Stimulated activated CD8-positive, alpha-beta memory T cell treated with anti-CD3 and anti-CD28 coated beads, Interleukin-15, amount 100 ng/mL, for 1 hour (primary cell): ENCODE results near the gene LRRC38.

Experiments
- DNase-seq: peaks from one replicate; pipeline ENCODE4 v3.0.0-alpha.2; 2020; ENCODE audit warnings: low read depth

The LRRC38 gene

GRCh38 chr1:13517193-13517812, 3.5 kb upstream of the LRRC38 start:
- DNase-seq, result no peak

GRCh38 chr1:13516606-13517005, 2.8 kb upstream of the LRRC38 start:
- no peak for DNase-seq

DNA sequence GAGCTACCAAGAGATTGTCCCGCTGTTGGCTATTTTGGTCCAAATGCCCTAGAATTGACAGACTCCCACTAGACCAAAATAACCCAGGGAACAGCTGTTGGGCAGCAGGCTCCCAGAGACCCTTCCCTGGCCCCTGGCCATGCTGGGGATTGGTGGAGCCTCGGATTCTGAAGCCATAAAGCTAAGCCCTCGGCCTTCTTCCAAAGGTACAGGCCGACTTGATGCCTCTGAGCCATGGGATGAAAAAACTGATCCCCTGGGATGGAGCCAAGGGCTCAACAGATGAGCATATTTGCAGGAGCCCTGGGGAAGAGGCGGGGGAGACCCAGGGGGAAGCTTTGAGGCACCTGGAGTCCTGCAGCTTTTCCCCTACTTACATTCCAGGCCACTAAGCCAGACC, 1.0 kb upstream of the LRRC38 start:
- DNase-seq, result no peak

GRCh38 chr1:13513063-13513894, 524 bp downstream of the LRRC38 start:
- no peak for DNase-seq

DNA sequence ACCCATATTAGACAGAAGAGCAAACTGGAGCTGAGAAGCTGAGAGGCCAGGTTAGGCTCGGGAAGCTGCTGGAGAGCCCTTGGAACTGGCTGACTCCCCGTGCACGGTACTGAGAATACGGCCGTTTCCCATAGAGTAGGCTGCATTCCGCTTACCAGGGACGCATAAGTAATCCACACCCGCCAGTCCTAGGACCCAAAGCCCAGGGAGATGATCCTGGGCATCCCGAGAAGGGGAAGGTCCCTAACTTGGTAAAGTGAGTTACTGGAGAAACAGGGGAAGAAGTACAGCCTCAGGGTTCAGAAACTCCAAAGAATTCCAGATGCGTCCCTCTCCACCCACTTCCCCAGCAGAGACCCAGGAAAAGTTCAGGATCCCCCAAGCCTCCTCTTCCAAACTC, 1.3 kb downstream of the LRRC38 start:
- no peak for DNase-seq

DNA sequence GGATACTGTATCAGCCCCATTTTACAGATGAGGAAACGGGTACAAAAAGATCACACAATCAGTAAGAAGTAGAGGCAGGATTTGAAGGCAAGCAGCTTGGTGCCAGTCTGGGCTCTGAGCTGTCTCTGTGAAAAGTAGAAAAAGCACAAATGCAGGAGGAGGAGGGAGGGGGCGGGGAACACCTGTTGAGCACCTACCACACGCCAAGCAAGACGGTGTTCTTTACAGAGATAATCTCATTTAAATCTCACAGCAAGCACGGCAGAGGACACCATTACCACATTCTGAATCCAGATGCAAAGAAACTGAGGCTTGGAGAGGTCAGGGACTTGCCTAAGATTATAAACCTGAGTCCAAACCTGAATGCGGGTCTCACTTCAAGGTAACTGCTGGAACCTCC, 3.3 kb downstream of the LRRC38 start:
- no peak for DNase-seq

DNA sequence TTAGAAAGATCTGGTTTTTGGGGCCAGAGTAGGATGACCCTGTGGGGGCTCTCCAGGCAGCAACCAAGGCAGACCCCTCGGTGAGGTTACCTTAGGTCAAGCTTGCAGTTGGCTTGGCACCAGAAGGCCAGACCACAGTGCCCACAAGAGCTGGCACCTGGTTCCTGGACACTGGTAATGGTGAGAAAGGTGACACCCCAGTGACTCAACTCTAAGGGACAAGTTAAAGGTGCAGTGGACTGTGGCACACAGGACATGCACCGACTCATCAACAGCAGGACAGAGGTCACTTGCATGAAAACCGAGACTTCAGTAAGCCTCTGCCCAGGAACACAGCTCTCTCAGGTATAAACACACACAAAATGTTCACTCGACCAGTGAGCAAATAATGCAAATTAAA, 6.7 kb downstream of the LRRC38 start:
- DNase-seq, result no peak

- DNase-seq, result no peak
Observed at GRCh38 chr1:13505020-13505419, 8.8 kb downstream of the LRRC38 start.

- DNase-seq, result no peak
Observed at GRCh38 chr1:13500806-13501205, 13.0 kb downstream of the LRRC38 start.

- DNase-seq, result no peak
Observed at GRCh38 chr1:13499422-13499821, 14.4 kb downstream of the LRRC38 start.

DNA sequence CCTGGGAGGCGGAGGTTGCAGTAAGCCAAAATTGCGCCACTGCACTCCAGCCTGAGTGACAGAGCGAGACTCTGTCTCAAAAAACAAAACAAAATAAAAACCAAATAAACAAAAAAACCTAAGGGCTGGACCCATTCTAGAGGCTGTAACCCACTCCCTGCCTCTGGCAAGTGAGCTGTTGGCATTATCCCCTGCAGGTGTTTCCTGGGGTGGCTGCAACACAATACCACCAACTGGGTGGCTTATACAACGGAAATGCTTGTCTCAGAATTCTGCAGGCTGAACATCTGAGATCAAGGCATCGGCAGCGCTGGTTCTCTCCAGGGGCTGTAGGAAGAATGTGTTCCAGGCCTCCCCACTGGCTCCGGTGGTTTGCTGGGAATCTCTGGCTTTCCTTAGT, 15.2 kb downstream of the LRRC38 start:
- DNase-seq, result no peak

GRCh38 chr1:13495186-13495585, 18.6 kb downstream of the LRRC38 start:
- DNase-seq, result no peak

DNA sequence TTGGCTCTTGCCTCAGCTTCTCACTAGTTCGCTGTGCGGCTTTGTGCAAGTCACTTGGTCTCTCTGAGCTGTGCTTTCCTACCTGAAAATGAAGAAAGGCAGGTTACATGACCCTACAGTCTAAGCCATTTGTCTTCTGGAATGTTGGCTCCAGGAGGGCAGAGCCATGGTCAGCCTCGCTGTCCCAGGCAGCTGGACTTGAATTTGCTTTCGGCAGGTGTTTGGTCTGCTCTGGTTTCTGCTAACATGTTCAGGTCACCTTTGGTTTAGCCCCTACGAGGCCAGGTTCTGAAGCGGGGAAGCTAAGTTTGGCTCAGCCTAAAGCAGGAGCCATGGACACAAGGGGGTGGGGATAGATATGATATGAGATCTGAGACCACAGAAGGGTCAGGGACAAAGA, 19.1 kb downstream of the LRRC38 start:
- DNase-seq, result no peak

DNA sequence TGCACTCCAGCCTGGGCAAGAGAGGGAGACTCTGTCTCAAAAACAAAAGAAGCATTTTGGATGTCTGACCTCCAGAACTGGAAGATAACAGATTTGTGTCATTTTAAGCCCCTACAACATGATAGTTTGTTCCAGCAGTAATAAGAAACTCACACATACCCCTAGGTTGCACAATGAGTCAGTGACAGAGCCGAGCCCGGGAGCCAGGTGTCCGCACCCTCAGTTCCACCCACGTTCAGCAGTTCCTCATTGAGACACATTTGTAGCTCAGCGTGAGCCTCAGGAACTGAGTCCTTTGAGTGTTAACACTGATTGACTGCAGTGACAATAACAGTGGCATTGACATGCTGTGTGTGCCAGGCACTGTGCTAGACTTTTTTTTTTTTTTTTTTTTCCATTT, 19.8 kb downstream of the LRRC38 start:
- no peak for DNase-seq

DNA sequence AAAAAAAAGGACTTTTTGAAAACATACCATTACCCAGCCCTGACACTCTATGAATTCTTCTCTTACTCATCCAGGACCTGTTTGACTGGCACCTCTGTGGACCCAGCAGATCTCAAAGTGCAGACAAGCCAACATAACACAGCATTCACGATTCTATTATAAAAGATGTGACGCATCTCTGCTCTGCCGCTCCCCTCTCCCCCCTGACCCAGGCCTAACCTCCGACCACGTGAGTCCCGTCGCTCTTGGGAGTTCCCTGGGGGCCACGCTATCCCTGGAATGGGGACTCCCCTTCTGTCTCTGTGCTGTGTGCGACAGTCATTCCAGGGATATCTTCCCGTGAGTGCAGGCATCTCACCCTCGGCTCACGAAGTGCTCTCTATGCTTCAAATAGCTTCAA, 21.1 kb downstream of the LRRC38 start:
- DNase-seq, result no peak

- DNase-seq, result no peak
Observed at GRCh38 chr1:13487957-13488356, 25.8 kb downstream of the LRRC38 start.

- no peak for DNase-seq
Observed at GRCh38 chr1:13487143-13487868, 26.5 kb downstream of the LRRC38 start.

DNA sequence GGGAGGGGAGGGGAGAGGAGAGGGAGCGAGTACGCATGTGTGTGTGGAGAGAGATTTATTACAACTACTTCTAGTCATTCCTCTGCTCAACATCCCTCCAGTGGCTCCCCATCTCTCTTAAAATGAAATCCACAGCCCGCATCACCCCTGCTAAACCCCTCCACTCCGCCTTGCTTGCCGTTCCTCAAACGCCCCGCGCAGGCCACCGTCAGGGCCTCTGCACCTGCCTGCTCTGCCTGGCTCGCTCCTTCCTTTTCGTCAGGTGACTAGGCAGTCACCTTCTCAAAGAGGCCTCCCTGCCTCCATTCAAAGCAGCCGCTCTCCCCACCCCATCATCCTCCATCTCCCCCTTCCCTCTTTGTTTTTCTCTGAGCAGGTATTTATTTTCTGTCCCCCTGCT, 29.9 kb downstream of the LRRC38 start:
- DNase-seq, result no peak

DNA sequence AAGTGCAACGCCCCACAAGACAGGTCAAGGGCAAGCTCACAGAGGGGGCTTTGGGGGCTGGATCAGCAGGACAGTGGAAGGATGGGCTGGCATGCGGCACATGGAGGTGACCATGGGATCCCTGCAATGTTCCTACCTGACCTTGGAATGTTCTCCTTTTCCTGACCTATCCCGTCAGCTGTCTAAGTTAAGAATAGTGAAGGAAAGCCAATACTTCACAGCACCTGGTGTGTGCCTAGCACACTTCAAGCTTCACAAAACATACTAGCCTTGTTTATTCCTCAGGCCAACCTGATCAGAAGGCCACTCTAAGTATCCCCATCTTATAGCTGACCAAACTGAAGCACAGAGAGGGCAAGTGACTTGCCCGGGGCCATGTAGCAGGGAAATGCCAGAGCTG, 31.2 kb downstream of the LRRC38 start:
- DNase-seq, result no peak

DNA sequence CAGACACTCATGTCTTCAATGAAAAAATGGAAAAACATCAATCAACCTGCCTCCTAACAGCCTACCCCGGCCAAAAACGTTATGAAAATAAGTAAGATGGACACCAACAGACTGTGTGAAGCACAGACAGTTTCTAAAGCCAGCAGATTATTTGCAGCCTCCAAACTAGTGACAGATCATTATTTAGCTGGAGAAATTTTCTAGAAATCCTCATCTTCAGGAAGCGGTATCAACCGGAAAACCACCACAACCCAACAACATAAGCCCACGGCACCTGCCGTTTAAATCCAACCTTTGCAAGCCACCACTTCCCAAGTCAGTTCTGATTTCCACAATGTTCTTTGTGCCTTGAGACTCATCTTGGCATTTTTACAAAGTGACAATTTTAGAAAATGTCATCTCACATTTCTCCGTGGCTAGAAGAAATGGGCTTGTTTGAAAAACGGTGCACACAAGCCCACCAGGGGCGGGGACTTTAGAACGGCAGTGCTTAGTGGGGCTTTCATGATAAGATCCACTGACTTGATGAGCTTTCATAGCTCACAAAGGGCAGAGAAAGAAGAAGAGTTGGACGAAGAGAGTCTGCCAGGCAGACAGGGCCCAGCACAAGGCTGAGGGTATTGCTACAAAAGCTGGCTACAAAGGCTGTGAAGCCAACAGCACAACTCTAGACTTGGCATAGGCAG, 34.5 kb downstream of the LRRC38 start:
- DNase-seq, result no peak

- DNase-seq, result no peak
Observed at GRCh38 chr1:13478692-13479091, 35.1 kb downstream of the LRRC38 start.

DNA sequence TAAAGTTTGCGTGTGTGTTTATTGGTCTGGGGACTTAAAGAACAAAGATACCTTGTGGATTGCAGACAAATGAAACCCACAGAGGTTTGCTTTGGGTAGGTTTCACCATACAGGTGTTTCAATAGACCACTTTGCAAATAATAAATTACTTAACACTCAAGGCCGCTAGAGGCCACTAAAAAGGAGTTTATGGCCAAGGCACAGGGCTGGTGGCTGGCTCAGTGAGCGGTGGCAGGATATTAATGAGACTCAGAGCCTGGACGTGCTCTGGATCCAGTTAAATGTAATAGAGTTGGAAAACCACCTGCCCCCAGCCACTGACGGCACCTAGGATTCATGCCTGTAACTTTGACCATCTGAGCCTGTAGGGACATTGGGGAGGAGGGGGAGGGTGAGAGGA, 44.5 kb downstream of the LRRC38 start:
- DNase-seq, result no peak

DNA sequence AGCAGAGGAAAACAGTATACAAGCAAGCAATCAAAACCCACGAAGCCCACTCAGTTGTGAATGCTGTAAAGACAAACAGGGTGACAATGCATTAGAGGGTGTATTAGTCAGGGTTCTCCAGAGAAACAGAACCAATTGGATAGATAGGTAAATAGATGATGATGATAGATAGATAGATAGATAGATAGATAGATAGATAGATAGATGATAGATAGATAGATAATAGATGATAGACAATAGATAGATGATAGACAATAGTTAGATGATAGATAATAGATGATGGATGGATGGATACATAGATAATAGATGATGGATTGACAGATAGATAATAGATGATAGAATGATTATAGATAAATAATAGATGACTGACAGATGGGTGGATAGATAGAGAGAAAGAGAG, 48.3 kb downstream of the LRRC38 start:
- DNase-seq, result no peak
